ENCODE measurements around the gene ZNF763.
"Not testable (repeated sequence)": the region's sequence is repeated elsewhere in the genome, so short reads cannot be mapped to it uniquely, and the experiment has no call there.

The ZNF763 gene

GRCh38 chr19:11931513-11931912, 33.3 kb upstream of the ZNF763 start:
- TF ChIP-seq CTCF (IDR thresholded peaks at IDR 0.05; ENCODE audit: control insufficient read depth, insufficient read depth, low read depth, low read length, missing control alignments): no peak
- H3K4me3 ChIP-seq (ENCODE audit: control insufficient read depth, low read depth, low read length): no peak overlapping the region
- DNase-seq (ENCODE audit: low read depth): no peak

GRCh38 chr19:11935829-11936228, 29.0 kb upstream of the ZNF763 start:
- not testable (repeated sequence) for H3K4me3 ChIP-seq (ENCODE audit: control insufficient read depth, low read depth, low read length); DNase-seq (ENCODE audit: low read depth)

GRCh38 chr19:11938383-11938782, 26.5 kb upstream of the ZNF763 start:
- DNase-seq (ENCODE audit: low read depth): not testable (repeated sequence)

GRCh38 chr19:11941361-11941887, 23.4 kb upstream of the ZNF763 start:
- H3K4me3 ChIP-seq (ENCODE audit: control insufficient read depth, low read depth, low read length); DNase-seq (ENCODE audit: low read depth): not testable (repeated sequence)

More at GRCh38 chr19:11938383-11938782, 26.5 kb upstream of the ZNF763 start:
- H3K4me3 ChIP-seq (ENCODE audit: control insufficient read depth, low read depth, low read length): not testable (repeated sequence)

- no peak for TF ChIP-seq CTCF (IDR thresholded peaks at IDR 0.05; ENCODE audit: control insufficient read depth, insufficient read depth, low read depth, low read length, missing control alignments)
- DNase-seq (ENCODE audit: low read depth): no peak
- H3K4me3 ChIP-seq (ENCODE audit: control insufficient read depth, low read depth, low read length): no peak overlapping the region
Measured at GRCh38 chr19:11942008-11942842, 22.6 kb upstream of the ZNF763 start.

- no peak for DNase-seq (ENCODE audit: low read depth)
- no peak overlapping the region for H3K4me3 ChIP-seq (ENCODE audit: control insufficient read depth, low read depth, low read length)
- TF ChIP-seq CTCF (IDR thresholded peaks at IDR 0.05; ENCODE audit: control insufficient read depth, insufficient read depth, low read depth, low read length, missing control alignments): no peak
Measured at GRCh38 chr19:11942843-11943108, 22.1 kb upstream of the ZNF763 start.

GRCh38 chr19:11944656-11945055, 20.2 kb upstream of the ZNF763 start:
- H3K4me3 ChIP-seq (ENCODE audit: control insufficient read depth, low read depth, low read length): no peak overlapping the region
- TF ChIP-seq CTCF (IDR thresholded peaks at IDR 0.05; ENCODE audit: control insufficient read depth, insufficient read depth, low read depth, low read length, missing control alignments): no peak

GRCh38 chr19:11948646-11949045, 16.2 kb upstream of the ZNF763 start:
- H3K4me3 ChIP-seq (ENCODE audit: control insufficient read depth, low read depth, low read length): no peak overlapping the region
- no peak for TF ChIP-seq CTCF (IDR thresholded peaks at IDR 0.05; ENCODE audit: control insufficient read depth, insufficient read depth, low read depth, low read length, missing control alignments)

More at GRCh38 chr19:11944656-11945055, 20.2 kb upstream of the ZNF763 start:
- no peak for DNase-seq (ENCODE audit: low read depth)

More at GRCh38 chr19:11948646-11949045, 16.2 kb upstream of the ZNF763 start:
- DNase-seq (ENCODE audit: low read depth): no peak

All from AG09309 (cell line).